WTC11 (cell line): ENCODE measurements around the gene HOXC11.

Experiments
- CREB1 ChIP-seq: sonication (generic); formaldehyde crosslinking; IDR thresholded peaks from 2 replicates; pipeline ENCODE4 v1.8.0; 2023; ENCODE audit warnings: mild to moderate bottlenecking, missing genetic modification reagents
- ESRRA ChIP-seq: sonication (generic); formaldehyde crosslinking; IDR thresholded peaks from 2 replicates; pipeline ENCODE4 v1.8.1; 2022; ENCODE audit warnings: mild to moderate bottlenecking, missing genetic modification reagents, borderline replicate concordance
- GABPB1 ChIP-seq: sonication (generic); formaldehyde crosslinking; IDR thresholded peaks from 2 replicates; pipeline ENCODE4 v1.8.1; 2023; ENCODE audit warnings: mild to moderate bottlenecking, missing genetic modification reagents
- MXD4 ChIP-seq: fragments of 250-450 bp; sonication (Bioruptor Pico); IDR thresholded peaks from 2 replicates; pipeline ENCODE4 v1.8.0; 2021; ENCODE audit warnings: mild to moderate bottlenecking, moderate library complexity, borderline replicate concordance
- NR1H2 ChIP-seq: sonication (generic); formaldehyde crosslinking; IDR thresholded peaks from 2 replicates; pipeline ENCODE4 v1.9.0; 2021; ENCODE audit warnings: mild to moderate bottlenecking, moderate library complexity, missing genetic modification reagents
- RORB ChIP-seq: fragments of 250-450 bp; sonication (Bioruptor Pico); IDR thresholded peaks from 2 replicates; pipeline ENCODE4 v1.9.0; 2021; ENCODE audit warnings: mild to moderate bottlenecking
- SP1 ChIP-seq: sonication (generic); formaldehyde crosslinking; conservative IDR thresholded peaks from 2 replicates; pipeline ENCODE4 v1.8.1; 2022; ENCODE audit warnings: missing genetic modification reagents
- TP53 ChIP-seq: sonication (generic); formaldehyde crosslinking; IDR thresholded peaks from 2 replicates; pipeline ENCODE4 v1.8.1; 2023; ENCODE audit warnings: mild to moderate bottlenecking, missing genetic modification reagents
- ZNF396 ChIP-seq: fragments of 250-450 bp; sonication (Bioruptor Pico); IDR thresholded peaks from 2 replicates; pipeline ENCODE4 v1.8.0; 2021; ENCODE audit warnings: mild to moderate bottlenecking, moderate library complexity, borderline replicate concordance
- TF ChIP-seq, protein P1 (sequence below): fragments of 200-600 bp; IDR thresholded peaks from 2 replicates; pipeline ENCODE4 v1.8.0; 2022; ENCODE audit warnings: antibody characterized with exemption
- TF ChIP-seq, protein P2 (sequence below): sonication (generic); formaldehyde crosslinking; IDR thresholded peaks from 2 replicates; pipeline ENCODE4 v1.8.0; 2022; ENCODE audit warnings: mild to moderate bottlenecking, missing genetic modification reagents
- TF ChIP-seq, protein P3 (sequence below): sonication (generic); formaldehyde crosslinking; IDR thresholded peaks from 2 replicates; pipeline ENCODE4 v1.8.1; 2023; ENCODE audit warnings: mild to moderate bottlenecking, missing genetic modification reagents, borderline replicate concordance

DNA sequence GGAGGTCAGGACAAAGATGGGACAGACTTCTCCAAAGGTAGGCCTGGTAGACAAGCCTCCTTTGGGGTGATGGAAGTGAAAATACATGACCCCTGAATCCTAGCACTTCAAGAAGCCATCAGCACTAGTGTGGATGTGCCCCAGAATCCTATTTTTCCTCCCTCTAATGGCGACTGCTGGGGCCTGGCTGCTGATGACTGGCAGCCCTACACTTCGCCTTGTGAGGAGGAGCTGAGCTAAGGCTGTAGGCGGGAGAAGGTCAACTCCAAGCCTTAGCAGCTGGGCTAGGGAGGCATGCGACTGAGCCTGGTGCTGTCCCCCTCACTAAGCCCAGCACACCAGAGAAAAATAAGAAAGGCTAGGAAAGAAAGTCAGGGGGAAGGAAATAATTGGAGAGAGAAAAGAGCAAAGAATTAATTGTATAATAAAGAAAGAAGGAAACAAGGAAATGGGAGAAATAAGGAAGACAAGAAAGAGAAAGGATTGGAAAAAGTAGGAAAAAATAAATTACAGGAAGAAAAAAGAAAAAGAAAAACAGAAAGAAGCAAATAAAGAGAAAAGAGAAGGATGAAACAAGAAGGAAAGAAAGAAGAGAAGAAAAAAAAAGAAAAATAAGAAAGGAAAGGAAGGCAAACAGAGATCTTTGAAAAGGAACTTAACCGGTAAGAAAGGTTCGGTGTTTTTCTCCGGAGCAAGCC is 7.3 kb downstream of the HOXC11 start:
- TF ChIP-seq, protein P1, sequence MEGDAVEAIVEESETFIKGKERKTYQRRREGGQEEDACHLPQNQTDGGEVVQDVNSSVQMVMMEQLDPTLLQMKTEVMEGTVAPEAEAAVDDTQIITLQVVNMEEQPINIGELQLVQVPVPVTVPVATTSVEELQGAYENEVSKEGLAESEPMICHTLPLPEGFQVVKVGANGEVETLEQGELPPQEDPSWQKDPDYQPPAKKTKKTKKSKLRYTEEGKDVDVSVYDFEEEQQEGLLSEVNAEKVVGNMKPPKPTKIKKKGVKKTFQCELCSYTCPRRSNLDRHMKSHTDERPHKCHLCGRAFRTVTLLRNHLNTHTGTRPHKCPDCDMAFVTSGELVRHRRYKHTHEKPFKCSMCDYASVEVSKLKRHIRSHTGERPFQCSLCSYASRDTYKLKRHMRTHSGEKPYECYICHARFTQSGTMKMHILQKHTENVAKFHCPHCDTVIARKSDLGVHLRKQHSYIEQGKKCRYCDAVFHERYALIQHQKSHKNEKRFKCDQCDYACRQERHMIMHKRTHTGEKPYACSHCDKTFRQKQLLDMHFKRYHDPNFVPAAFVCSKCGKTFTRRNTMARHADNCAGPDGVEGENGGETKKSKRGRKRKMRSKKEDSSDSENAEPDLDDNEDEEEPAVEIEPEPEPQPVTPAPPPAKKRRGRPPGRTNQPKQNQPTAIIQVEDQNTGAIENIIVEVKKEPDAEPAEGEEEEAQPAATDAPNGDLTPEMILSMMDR = no peak
- TF ChIP-seq ZNF396 (CRISPR knock-in tag) (no peak), RORB (CRISPR knock-in tag) (no peak), CREB1 (no peak), MXD4 (CRISPR knock-in tag) (no peak), TP53 (CRISPR knock-in tag) (no peak), NR1H2 (CRISPR knock-in tag) (no peak), SP1 (no peak), ESRRA (CRISPR knock-in tag) (no peak), GABPB1 (no peak)
- TF ChIP-seq, protein P2, sequence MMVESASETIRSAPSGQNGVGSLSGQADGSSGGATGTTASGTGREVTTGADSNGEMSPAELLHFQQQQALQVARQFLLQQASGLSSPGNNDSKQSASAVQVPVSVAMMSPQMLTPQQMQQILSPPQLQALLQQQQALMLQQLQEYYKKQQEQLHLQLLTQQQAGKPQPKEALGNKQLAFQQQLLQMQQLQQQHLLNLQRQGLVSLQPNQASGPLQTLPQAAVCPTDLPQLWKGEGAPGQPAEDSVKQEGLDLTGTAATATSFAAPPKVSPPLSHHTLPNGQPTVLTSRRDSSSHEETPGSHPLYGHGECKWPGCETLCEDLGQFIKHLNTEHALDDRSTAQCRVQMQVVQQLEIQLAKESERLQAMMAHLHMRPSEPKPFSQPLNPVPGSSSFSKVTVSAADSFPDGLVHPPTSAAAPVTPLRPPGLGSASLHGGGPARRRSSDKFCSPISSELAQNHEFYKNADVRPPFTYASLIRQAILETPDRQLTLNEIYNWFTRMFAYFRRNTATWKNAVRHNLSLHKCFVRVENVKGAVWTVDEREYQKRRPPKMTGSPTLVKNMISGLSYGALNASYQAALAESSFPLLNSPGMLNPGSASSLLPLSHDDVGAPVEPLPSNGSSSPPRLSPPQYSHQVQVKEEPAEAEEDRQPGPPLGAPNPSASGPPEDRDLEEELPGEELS (CRISPR knock-in tag) = no peak
- TF ChIP-seq, protein P3, sequence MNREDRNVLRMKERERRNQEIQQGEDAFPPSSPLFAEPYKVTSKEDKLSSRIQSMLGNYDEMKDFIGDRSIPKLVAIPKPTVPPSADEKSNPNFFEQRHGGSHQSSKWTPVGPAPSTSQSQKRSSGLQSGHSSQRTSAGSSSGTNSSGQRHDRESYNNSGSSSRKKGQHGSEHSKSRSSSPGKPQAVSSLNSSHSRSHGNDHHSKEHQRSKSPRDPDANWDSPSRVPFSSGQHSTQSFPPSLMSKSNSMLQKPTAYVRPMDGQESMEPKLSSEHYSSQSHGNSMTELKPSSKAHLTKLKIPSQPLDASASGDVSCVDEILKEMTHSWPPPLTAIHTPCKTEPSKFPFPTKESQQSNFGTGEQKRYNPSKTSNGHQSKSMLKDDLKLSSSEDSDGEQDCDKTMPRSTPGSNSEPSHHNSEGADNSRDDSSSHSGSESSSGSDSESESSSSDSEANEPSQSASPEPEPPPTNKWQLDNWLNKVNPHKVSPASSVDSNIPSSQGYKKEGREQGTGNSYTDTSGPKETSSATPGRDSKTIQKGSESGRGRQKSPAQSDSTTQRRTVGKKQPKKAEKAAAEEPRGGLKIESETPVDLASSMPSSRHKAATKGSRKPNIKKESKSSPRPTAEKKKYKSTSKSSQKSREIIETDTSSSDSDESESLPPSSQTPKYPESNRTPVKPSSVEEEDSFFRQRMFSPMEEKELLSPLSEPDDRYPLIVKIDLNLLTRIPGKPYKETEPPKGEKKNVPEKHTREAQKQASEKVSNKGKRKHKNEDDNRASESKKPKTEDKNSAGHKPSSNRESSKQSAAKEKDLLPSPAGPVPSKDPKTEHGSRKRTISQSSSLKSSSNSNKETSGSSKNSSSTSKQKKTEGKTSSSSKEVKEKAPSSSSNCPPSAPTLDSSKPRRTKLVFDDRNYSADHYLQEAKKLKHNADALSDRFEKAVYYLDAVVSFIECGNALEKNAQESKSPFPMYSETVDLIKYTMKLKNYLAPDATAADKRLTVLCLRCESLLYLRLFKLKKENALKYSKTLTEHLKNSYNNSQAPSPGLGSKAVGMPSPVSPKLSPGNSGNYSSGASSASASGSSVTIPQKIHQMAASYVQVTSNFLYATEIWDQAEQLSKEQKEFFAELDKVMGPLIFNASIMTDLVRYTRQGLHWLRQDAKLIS (CRISPR knock-in tag) = no peak
